HG03025 (cell line): ENCODE results near the gene CCDC6.

ENCODE experiments used
- ATAC-seq: cut with Tn5 transposase; IDR thresholded peaks from one replicate; pipeline ENCODE4 v1.9.1; 2021; ENCODE audit warnings: mild to moderate bottlenecking, moderate library complexity; ENCODE audit not compliant: unreplicated experiment, low FRiP score

Gene CCDC6

GRCh38 chr10:59857049-59857448, 49.3 kb downstream of the CCDC6 start:
- ATAC-seq, result no peak

- ATAC-seq, result no peak
Measured at GRCh38 chr10:59856104-59856503, 50.3 kb downstream of the CCDC6 start.

- no peak for ATAC-seq
Measured at GRCh38 chr10:59854571-59854970, 51.8 kb downstream of the CCDC6 start.

- no peak for ATAC-seq
Measured at GRCh38 chr10:59852670-59853069, 53.7 kb downstream of the CCDC6 start.

- no peak for ATAC-seq
Measured at GRCh38 chr10:59851864-59852263, 54.5 kb downstream of the CCDC6 start.

GRCh38 chr10:59847888-59848287, 58.5 kb downstream of the CCDC6 start:
- ATAC-seq, result no peak

- ATAC-seq, result no peak
Measured at GRCh38 chr10:59847326-59847725, 59.0 kb downstream of the CCDC6 start.

- ATAC-seq, result no peak
Measured at GRCh38 chr10:59844436-59844835, 61.9 kb downstream of the CCDC6 start.

- ATAC-seq, result no peak
Measured at GRCh38 chr10:59843748-59844147, 62.6 kb downstream of the CCDC6 start.

- no peak for ATAC-seq
Measured at GRCh38 chr10:59839576-59839975, 66.8 kb downstream of the CCDC6 start.

GRCh38 chr10:59838085-59838789, 68.1 kb downstream of the CCDC6 start:
- ATAC-seq, result no peak

GRCh38 chr10:59833810-59834209, 72.5 kb downstream of the CCDC6 start:
- no peak for ATAC-seq

GRCh38 chr10:59832506-59832905, 73.8 kb downstream of the CCDC6 start:
- ATAC-seq, result no peak

GRCh38 chr10:59831658-59832503, 74.5 kb downstream of the CCDC6 start:
- ATAC-seq, result no peak

- ATAC-seq, result no peak
Measured at GRCh38 chr10:59830601-59831259, 75.6 kb downstream of the CCDC6 start.

GRCh38 chr10:59829601-59830000, 76.8 kb downstream of the CCDC6 start:
- peak; percentile 77 for ATAC-seq

GRCh38 chr10:59829024-59829423, 77.3 kb downstream of the CCDC6 start:
- peak; percentile 56 for ATAC-seq

GRCh38 chr10:59825932-59826331, 80.4 kb downstream of the CCDC6 start:
- ATAC-seq, result no peak

- ATAC-seq, result no peak
Measured at GRCh38 chr10:59823751-59824150, 82.6 kb downstream of the CCDC6 start.

GRCh38 chr10:59823111-59823510, 83.2 kb downstream of the CCDC6 start:
- no peak for ATAC-seq

- ATAC-seq, result no peak
Measured at GRCh38 chr10:59820471-59820870, 85.9 kb downstream of the CCDC6 start.
